D341Med (cell line): ENCODE results near the gene CCAR1.
"Not testable (repeated sequence)": the region's sequence is repeated elsewhere in the genome, so short reads cannot be mapped to it uniquely, and the experiment has no call there.

Source experiments
- DNase-seq: peaks from one replicate; pipeline ENCODE4 v3.0.0; 2012; ENCODE audit warnings: low spot score

The CCAR1 gene

DNA sequence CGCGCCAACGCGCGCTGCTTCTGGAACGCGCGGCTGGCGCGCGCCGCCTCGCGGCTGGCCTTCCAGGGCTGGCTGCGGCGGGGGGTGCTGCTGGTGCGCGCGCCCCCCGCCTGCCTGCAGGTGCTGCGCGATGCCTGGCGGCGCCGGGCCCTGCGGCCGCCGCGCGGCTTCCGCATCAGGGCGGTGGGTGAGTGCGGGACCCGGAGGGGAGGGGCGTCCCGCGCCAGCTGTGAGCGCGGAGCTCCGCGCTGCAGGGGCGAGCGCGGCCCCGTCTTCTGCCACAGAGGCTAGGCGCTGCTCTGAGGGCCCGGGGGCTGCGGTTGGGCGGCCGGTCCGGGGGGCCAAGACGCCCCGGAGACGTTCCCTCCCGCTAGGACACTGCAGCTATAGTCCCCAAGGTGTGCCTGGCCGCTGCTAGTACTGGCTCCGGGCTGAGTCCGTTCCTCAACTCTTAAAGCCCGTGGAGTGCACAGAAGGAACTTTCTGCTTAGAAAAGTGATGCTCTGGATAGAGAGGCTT is 107.1 kb downstream of the CCAR1 start:
- peak; percentile 57 for DNase-seq

DNA sequence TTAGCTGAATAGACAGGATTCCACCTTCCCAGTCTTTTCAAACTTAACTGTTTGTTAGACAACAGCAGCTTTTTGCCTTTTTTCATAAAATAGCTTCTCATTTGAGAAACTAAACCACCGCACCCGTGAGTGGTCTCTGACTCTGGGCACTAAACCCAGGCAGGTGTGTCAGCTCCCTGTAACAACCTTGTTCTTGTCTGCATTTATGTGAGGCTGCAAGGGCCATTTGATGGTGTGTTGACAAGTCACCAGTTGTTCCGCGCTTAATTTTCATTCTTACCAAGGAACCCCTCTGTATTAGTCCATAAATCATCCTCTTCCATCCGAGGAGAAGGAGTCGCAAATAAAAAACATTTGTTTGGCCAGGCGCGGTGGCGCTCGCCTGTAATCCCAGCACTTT is 107.8 kb downstream of the CCAR1 start:
- DNase-seq: no peak

DNA sequence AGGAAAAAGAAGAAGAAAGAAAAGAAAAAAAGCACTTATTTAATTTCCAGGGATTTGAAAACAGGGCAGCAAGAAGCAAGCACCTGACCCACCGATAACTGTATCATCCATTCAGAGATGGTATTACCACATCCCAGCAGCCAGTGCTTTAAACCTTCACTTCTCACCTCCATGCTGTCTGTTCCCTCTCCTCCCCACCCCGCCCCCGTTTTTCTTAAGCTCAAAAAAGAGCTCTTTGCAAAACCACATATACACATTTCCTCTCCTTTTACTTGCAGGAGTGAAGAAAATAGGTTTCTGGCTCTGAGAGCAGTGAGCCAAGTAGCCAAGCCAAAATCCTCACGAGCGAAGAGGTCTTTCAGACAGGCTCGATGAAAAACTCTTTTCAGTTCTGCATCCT is 108.5 kb downstream of the CCAR1 start:
- no peak for DNase-seq

DNA sequence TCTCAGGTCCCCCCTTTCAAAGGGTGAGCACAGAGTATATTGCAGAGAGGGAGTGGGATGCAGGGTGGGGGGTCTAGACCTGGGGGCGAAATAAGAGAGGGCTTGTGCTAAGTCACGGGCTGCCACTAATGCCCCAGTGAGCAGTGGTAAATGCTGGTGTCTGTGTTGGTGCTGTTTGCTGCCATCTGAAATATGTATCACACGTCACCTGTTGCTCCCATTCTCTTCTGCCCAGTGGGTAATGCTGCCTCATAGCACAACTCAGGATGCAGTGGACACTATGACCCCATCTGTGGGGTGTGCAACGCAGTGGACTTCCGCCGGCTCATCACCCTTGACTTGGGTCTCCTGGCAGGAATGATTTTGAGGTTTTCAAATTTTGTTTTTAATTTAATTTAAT is 108.9 kb downstream of the CCAR1 start:
- DNase-seq: no peak

DNA sequence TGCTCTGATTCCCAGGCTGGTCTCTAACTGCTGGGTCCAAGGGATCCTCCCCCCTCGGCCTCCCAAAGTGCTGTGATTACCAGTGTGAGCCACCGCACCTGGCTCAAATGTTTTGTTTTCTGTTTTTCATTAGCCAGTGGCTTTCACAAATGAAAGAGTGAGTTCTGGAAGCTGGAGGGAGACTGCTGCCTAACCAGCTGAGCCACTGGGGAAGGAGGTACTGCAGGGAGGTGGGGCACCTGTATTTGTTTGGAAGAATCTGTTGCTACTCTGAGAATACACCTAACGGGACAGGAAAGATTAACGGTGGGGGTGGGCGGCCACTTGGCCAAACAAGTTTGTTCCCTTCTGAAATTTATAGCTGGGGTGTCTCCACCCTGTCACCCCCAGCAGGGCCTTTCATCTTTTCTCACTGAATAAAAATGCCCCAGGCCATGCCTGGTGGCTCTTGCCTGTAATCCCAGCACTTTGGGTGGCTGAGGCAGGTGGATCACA is 111.0 kb downstream of the CCAR1 start:
- DNase-seq: no peak

DNA sequence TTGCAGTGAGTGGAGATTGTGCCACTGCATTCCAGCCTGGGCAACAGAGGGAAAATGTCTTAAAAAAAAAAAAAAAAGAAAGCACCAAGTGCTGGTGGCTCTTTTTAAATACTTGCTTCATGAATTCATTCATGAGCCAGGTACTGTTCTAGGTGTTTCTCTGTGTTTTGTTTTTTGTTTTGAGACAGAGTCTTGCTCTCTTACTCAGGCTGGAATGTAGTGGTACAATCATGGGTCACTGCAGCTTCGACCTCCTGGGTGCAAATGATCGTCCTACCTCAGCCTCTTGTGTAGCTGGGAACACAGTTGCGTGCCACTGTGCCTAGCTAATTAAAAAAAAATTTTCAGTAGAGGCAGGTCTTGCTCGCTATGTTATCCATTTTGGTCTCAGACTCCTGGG is 111.6 kb downstream of the CCAR1 start:
- no peak for DNase-seq

DNA sequence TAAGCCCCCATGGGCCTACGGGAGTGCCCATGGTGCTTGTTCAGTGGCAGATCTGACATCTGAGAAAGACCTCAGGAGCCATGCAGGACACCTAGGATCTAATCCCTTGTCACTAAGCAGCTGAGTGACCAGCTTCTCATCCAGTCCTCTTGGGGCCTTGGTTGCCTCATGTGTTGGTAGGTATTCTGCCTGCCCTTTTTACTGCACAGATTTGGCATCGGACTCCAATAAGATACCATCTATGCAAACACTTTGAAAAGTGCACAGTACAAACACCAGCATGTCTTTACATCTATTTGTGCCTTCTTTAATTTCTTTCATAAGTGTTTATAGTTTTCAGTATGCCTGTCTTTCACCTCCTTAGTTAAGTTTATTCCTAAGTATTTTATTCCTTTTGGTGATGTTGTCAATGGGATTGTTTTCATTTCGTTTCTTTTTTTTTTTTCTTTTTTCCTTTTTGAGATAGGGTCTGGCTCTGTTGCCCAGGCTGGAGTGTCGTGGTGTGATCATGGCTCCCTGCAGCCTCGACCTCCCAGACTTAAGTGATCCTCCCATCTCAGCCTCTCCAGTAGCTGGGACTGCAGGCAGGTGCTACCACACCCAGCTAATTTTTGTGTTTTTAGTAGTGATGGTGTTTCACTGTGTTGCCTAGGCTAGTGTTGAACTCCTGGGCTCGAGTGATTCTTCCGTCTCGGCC is 116.7 kb downstream of the CCAR1 start:
- DNase-seq: no peak

DNA sequence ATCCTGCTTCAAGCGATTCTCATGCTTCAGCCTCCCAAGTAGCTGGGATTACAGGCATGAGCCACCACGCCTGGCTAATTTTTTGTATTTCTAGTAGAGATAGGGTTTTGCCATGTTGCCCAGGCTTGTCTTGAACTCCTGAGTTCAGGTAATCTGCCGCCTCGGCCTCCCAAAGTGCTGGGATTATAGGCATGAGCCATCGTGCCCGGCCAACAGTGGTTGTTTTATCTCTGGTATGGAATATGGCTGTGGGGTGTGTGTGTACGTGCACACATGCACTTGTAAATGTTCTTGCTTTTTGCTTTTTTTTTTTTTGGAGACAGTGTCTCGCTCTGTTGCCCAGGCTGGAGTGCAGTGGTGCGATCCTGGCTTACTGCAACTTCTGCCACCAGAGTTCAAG is 119.6 kb downstream of the CCAR1 start:
- DNase-seq: not testable (repeated sequence)
